ENCODE data around the gene KRT5.

The KRT5 gene

DNA sequence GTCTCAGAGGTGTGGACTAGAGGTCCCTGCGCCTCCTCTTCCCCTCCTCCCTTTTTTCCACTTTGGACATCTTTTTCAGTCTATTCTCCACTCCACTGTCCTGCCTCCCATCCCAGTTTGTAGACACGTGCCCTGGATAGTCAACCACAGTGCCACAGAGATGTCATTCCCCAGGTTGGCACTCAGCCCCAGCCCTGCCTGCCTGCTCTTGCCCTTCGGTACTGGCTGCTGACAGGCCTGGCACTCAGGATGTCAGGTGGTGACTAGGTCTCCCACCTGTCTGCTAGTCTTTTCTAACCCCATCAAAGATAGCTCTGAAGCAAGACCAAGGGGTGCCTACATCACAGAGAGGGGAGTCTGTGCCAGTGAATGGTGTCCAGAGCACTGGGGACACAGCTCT, 16.9 kb upstream of the KRT5 start:
- no peak for DNase-seq (ENCODE audit: low read depth)

DNA sequence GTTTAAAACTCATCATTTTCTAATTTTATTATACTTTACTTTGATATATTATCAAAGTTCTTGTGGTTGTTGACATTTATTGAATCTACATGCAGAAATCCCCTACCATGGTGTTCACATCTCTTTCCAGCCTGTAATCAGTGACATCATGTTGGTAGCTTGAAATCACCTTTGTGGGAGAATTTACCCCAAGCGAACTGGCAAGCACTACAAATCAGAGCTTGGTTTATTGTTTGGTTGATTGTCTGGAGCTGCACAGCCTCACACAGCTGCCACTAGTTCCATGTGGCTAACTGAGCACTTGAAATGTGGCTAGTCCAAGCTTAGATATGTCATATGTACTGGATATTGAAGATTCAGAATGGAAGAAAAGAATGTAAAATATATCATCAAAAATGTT, 15.4 kb upstream of the KRT5 start:
- DNase-seq (ENCODE audit: low read depth): no peak

DNA sequence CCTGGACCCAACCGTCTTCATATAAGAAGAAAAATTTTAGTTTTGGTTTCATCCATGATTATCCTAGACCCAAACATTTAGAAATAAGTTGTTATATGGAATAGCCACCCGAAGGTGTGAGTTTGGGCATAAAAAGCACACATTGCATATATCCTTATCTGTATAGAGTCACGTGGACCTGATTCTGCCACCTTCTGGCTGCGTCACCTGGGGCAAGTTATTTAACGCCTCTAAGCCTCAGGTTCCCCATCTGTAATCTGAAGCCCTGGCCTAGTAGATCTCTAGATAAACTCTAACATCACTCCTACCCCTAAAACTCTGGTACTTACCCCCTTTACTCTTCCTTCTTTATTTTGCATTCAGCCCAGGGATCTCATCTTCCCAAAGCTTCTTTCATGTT, 14.3 kb upstream of the KRT5 start:
- DNase-seq (ENCODE audit: low read depth): no peak

DNA sequence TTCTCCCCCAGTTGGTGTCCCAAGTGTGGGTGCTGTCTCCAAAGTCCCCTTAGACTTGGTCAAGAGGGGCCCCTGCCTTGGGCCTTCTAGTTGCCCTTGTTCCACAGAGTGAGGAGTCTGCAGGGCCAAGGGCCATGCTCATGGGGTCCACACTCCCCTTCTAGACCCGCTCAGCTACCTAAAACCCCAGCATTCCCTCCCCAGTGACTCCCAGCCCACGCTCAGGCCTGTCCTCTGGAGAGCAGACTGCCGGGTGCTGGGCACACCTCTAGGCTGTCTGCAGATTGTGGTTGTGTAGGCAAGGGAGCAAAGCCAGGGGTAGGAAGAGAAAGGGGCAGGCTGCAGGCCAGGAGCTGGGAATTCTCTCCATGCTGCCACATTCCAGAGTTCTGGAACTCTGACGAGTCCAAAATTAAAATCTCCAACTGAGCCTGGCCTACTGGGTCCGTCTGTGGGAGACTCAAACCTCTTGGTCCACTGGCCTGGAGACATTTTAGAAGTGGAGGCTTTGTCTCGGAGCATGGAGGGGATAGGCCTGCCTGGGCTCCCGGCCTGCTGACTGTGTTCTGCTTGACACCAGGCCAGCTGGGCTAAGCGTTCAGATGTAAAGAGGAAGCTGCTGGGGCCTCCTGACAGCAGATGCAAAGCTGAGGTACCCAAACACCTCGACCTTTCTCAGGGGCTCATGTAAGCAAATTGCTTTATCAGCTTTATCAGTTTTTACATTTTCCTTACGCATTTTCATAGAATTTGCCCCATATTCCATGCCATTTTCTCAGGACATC, 13.7 kb upstream of the KRT5 start:
- no peak for DNase-seq (ENCODE audit: low read depth)

DNA sequence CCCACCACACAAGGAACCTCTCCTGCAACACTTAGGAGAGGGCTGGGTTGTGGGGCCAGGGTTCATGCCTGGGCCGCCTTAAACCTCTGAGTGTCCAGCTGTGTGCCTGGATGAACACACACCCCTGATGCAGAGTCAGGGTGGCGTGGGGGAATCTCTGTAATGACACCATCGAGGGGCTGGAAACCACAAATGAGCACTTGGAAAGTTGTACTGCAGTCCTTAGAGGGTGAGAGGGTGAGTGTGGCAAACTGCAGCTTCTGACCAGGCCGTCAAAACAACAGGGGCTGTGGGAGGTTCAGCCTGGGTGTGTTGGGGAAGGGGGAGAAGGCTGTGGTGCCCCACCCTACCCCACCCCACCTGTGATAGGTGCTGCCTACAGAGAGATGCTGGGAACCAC, 12.4 kb upstream of the KRT5 start:
- no peak for DNase-seq (ENCODE audit: low read depth)

DNA sequence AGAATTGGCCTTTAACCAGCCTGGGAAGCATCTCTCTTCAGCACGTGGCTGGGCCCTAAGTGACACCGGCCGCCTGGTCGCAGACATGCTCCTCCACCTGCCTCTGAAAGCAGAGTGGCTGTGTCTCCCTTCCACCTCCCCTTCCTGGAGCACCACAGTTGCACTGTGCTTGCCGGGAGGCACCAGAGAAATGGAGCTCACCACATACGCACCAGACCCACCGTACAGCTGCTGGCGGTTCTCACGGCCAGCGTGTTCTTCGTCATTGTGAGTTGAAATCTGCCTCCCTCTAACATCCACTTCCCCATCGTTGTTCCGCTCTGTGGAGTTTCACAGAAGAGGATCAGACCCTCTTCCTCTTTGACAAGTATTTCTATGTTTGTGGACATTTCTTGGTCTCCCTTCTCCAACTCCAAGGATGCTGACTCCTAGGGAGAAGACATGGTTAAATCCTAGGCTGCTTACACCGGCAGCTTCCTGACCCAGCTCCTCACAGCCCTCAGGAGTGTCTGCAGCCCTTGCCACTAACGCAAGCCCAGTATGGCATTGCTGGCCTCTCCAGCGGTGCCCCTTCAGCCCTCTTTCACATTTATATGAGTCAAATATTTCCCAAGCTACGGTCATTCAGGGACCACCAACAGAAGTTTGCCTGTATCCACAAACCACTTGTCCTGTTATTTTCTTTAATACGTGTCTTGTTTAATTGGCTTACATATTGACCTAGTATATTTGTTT, 11.5 kb upstream of the KRT5 start:
- no peak for DNase-seq (ENCODE audit: low read depth)

DNA sequence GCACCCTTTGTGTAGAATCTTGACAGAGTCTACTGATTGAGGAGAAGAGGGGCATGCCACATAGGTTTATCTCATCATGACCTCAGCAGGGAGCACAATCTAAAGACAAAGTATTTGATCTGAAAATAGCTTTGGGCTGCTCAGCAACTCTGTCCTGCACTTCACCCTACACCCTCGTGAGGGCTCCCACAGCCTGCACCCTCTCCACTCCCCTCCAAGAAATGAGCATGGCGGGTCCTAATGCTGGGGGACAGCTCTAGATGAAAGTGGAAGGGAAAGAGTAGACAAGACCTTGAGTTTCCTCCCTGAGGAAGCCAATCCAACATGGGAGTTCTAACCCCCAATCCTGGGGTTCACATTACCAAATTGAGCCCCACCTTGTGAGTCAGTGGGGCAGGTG, 10.7 kb upstream of the KRT5 start:
- no peak for DNase-seq (ENCODE audit: low read depth)

DNA sequence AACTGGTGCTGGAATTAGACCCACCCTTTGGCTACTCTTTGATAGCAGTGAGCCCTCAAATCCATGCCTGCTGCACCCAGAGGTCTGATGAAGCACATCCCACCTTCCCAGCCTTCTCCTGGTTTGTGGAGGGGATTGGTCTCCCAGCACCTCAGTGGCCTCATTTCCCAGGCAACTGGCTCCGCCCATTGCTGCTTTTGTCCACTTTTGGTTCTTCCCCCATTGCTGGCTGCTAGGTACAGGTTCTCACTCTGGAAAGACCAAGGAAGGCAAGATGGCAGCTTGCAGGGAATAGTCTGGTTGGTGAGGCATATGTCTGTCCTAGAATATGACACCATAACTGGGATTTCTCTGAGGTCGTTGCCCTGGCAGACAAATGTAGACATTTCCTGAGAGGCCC, 10.2 kb upstream of the KRT5 start:
- no peak for DNase-seq (ENCODE audit: low read depth)

DNA sequence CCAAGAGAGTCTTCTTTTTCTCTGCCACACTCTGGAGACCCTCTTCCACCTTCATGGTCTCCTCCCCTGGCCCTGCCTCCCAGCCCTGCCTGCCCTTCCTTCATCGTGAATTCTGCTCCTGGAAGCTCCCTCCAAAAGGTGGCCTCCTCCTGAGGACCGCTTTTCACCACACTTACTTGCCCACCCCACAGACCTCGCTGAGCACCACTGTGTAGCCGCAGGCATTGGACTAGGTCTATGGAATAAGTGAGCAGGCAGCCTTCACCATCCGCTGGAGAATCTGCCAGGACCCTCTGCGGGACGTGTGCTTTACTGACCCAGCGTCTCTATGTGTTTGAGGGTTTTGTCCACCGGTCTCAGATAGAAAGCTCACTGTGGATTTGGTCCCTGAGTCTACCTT, 9.7 kb upstream of the KRT5 start:
- DNase-seq (ENCODE audit: low read depth): no peak

DNA sequence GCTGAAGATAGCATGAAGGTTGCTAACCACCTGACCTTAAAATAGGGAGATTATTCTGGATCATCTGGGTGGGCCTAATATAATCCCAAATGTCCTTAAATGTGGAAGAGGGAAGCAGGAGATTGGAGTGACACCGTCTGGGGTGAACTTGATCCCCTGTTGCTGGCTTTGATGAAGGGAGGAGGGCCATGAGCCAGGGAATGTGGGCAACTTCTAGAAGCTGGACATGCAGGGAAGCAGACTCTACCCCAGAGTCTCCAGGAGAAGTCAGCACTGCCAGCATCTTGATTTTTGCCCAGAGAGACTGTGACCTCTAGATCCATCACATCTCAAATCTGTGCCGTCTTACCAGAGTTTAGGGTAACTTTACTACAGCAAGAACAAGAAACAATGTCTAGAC, 9.2 kb upstream of the KRT5 start:
- no peak for DNase-seq (ENCODE audit: low read depth)

DNA sequence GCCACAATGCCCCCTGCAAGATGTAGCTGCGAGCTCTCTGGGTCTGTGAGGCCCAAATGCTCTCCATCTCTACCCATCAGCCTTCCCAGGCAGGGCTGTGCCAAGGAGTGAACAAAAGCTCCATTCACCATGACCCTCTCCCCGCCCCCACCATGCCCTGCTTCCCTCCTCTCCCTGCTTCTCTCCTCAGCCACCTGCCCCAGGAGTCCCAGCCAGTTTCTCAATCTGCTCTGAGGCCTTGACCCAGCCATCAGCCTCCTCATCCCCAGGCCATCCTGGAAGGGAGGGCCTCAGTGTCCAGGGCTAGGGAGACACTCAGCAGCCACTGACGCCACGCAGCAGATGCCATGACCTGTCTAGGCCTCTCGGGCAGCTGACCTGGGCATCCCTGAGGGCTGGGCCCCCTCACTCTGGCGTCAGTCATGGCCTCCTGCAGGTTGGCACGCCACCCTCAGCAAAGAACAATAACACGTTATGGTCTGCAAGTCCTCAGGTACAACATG, 8.5 kb upstream of the KRT5 start:
- DNase-seq (ENCODE audit: low read depth): no peak

DNA sequence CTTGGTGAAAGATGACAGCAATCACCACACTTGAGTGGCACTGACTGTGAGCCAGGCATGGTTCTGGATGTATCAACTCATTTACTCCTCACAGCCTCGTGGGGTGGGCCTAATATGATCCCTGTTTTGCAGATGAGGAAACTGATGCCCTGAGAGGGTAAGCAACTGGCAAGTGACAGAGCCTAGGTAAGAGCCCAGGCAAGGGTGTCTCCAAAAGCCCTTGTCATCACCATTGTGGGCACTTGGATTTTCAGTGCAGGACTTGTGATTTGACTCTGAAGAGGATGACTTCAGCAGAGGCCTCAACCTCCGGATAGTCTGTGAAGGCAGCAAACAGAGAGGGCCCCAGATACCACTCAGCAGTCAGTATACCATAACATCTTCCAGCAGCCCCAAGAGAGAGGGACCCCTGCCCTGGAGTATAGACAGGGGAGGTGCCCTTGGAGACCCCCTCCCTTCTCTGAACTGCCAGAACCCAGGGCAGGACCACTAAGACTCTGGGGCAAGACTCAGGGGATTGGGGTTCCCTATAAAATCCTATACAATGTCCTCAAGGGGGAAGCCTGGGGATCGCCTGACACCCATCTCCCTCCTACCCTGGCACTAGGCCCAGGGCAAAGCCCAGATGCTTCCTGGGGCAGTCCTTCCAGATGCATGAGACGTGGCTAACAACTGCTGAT, 7.1 kb upstream of the KRT5 start:
- DNase-seq (ENCODE audit: low read depth): no peak

DNA sequence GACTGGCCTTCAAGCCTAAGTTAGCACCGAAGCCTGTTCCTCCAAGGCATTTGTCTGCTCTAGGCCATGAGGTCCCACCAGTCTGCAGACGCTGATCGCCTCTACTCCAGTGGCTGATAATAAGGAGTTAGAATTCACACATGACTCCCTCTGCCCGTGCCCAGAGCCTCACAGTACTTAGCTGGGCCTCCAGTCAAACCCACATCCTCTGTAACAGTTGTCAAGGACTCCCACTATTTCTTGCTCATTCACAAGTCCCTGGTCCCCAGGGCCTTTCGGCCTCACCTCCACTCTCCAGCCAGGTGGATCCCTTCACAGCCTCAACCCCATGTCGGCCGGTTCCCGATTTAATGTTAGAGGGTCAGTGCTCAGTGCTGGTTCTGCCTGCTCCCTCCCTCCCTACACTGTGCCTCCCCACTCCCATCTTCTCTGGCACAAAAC, 6.3 kb upstream of the KRT5 start:
- no peak for DNase-seq (ENCODE audit: low read depth)

DNA sequence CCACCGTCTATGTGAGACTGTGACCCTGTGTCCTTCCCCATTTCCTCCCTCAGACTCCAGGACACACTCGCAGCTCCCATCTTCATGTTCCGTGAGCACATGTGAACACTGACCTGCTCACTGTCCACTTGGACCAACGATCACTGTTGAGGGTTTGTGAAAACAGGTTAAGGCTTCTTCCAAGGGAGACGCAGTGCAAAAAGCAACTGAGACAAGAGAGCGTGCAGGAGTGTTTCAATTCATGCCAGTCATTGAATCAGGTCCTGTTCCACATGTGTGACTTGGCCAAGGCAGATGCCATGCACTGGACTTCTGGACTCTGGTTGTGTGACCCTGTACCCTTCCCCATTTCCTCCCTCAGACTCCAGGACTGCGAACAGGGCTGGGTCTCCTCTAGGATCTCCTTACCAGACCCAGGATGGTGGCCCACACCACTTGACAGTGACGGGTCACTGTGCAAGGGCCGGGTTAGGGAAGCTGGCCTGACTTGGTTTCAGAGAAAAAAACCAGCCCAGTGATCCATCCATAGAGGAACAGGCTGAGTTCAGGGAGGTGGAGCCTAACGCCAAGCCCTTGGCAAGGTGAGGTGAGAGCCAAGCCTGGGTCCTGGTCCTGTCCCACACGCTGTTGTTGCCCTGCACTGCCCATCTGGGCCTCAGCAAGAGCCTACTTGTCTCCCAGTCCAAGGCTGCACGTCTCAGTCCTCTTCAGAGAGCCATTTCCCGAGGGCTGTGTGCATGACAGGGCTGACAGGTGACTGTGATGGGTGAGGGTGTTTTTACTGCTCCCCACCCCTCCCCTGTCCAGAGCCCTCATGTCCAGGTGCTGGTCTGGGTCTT, 5.7 kb upstream of the KRT5 start:
- no peak for DNase-seq (ENCODE audit: low read depth)

DNA sequence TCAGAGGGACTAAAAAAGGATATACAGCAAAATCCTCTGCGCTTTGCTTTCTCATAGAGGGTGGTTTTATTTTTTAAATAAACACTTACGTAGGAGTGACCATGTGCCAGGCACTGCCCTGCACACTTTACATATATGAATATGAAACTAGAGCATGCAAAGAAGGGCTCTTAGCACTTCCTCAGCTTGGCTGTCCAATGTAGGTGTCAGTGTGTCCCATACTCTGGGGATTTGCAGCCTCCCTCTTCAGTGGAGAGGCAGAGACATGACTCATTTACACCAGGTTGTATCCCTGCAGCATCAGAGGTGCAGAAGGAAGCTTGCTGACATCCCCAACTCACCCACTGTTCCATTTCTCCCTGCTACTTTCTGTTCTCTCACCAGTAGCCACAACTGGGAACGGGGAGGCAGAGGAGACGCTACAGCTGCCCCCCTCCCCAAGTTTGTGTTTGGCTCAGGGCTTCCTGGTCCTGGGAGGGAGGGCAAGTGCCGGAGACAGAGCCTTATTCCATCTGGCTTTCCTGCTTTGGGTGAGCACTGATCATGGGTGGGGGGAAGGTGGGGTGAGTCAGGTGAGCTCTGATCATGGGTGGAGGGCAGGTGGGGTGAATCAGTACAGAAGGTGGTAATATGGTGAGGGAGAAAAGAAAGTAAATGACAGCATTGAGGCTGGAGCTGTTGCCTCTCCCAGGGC, 4.9 kb upstream of the KRT5 start:
- DNase-seq (ENCODE audit: low read depth): no peak

DNA sequence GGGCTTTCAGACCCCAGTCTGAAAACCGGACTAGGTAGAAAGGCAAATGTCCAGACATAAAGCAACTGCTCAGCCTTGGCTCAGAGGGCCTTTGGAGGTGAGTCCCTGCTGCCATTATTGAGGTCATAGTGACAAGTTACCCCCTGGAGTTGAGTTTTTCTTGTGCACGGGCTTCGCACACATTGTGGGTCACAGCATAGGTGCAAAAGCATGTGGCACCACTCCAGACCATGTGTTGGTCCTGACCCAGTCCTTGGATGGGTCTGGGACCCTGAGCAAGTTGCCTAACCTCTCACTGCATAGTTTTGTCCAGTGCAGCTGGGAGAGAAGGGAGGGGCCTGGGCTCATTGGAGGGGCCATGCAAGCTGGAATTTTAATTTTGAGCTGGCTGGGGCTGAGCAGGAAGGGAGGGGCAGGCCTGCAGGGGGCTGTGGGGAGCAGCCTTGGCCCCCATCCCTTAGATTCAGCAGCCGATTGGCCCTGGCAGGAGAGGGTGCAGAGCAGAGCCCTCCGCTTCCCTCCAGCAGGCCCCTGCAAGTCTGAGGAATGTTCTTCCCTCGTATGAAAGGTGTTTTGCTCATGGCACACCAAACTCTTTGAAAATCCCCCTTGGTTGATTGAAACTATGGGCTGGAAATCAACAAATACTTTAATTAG, 4.2 kb upstream of the KRT5 start:
- DNase-seq (ENCODE audit: low read depth): no peak

DNA sequence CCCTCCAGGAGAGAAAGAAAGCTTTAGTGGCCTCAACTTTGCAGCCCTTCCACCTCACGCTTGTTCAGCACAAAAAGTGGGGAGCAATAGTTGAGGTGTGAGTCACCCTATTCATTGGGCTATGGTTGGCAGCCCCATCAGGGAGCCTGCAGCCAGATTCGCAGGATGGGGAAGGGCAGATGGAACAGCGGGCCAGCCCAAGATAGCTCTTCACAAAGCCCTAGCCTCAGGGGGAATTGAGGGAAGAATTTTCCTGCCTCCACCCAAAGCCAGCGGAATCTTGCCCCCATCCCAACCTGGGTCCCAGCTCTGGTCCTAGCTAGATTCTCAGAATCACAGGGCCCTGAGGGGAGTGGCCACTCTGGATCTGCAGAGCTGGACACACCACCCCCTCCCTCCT, 3.6 kb upstream of the KRT5 start:
- peak; percentile 5 for DNase-seq (ENCODE audit: low read depth)

DNA sequence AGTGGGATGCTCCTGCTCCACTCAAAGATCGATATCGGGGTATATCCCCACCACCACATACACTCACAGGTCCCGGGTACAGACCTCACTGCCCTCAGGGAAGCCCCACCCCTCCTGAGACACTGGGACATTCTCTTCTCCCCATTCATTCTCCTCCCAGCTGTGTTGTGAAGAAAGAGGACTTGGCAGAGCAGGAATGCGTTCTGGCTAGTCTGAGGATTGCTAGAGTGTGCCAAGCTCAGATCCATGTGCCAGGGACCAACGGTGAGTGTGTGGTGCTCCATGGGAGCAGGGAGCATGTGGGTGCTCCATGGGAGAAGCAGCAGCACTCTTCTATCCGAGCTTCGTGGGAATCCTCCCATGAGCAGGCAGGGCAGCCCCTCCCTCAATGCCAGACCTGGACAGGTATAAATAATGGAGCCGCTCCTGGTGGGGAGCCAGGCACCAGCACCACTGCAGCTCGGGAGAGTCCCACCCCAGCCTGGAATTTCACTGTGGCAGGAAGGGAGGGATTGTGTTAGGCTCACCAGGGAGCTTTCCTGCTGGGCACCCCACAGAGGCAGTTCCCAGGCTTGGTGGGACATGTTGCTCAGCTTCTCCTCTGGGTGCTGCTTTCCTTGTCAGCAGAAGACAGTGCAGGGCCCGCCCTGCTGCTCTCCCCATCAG, 2.3 kb upstream of the KRT5 start:
- DNase-seq (ENCODE audit: low read depth): peak; percentile 72

DNA sequence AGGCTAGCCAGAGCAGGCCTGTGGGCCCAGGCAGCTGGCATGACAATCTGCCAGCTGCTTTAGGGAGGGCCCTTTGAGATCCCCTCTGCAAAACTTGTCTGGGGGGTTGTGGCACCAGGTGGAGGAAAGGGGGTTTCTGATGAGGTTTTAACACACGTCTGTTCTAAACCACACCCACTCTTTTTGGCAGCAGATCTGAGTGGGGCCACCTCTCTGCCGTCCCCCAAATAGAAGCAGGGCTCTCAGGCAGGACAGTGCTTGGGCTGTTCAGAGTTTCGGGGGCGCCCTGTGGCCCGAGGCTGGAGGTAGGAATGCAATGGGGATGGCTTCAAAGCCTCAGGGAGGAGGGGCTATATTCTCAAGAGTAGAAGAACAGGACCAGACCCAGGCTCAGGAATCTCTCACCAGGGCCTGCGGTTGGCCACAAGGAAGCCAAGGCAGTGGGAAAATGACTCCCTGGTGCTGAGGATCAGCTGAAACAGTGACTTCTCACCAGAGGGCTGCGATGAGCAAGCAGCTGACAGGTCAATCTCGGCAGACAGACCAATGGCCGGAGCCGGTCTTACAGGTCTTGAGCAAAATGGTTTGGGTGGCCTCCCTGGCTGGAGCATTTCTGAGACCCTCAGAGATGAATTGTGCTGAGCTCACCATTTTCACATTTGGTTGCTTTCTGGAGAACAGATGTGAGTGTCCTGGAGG, 1.5 kb upstream of the KRT5 start:
- DNase-seq (ENCODE audit: low read depth): peak; percentile 91

DNA sequence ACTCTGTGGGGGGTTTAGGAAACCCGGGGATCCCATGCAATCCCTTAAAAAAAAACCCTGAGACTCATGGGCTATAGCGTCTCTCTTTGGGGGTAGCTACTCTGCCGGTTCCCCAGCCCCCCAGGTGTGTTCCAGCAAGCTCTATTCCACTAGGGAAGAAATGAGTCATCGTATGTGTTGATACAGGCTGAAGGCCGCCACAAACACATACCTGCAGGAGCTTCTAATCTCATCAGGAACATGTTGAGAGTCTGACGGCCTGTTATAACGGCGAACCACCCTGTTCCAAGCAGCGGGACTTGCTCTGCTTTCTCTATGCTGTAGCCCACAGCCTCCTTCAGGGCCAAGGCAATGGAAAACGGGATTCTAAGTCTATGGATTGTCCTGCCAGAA, 977 bp upstream of the KRT5 start:
- DNase-seq (ENCODE audit: low read depth): peak; percentile 50

Measured in EH (cell line).